Ectodermal cell (in vitro differentiated cells): ENCODE measurements around the gene IGFN1. TPM values are rescaled to one million over a fixed set of nuclear protein-coding genes. Genes with fewer than 3 reads are reported as not detected.

Experiments
- H3K27ac ChIP-seq: 2 replicates; pipeline ENCODE4 v1.7.0; 2013; ENCODE audit warnings: mild to moderate bottlenecking, low read depth, low read length; ENCODE audit not compliant: insufficient read depth, poor library complexity, severe bottlenecking
- H3K27me3 ChIP-seq: 2 replicates; pipeline ENCODE4 v1.7.0; 2013; ENCODE audit warnings: mild to moderate bottlenecking, low read length; ENCODE audit not compliant: insufficient read depth, control insufficient read depth, poor library complexity, severe bottlenecking
- H3K36me3 ChIP-seq: one replicate; pipeline ENCODE4 v1.7.0; 2013; ENCODE audit warnings: low read length; ENCODE audit not compliant: control insufficient read depth, insufficient read depth
- H3K4me1 ChIP-seq: one replicate; pipeline ENCODE4 v1.7.0; 2013; ENCODE audit warnings: low read length; ENCODE audit not compliant: control insufficient read depth, insufficient read depth
- H3K4me3 ChIP-seq: 2 replicates; pipeline ENCODE4 v1.7.0; 2013; ENCODE audit warnings: low read depth, low read length, control low read depth; ENCODE audit not compliant: insufficient read depth
- H3K9me3 ChIP-seq: 2 replicates; pipeline ENCODE4 v1.7.0; 2013; ENCODE audit warnings: mild to moderate bottlenecking, low read length, moderate library complexity; ENCODE audit not compliant: control insufficient read depth
- WGBS, 2 experiments: methylation state at CpG; one replicate each; pipeline ENCODE4 v1.1.7; 2013; ENCODE audit warnings: missing lambda C conversion rate in 2 of 2; 5-methylcytosine and 5-hydroxymethylcytosine counted together
- polyA plus RNA-seq, 4 experiments: library from polyadenylated mRNA; stranded (reverse); fragments of 50-300 nt; gene quantifications; one replicate each; pipeline ENCODE4 v1.2.3, GENCODE V29; 2013

The IGFN1 gene
- 0.70 TPM for polyA plus RNA-seq (2013, experiment 1 of 4)
- 0.46 TPM for polyA plus RNA-seq (2013, experiment 2 of 4)
- polyA plus RNA-seq (2013, experiment 3 of 4) = 0.59 TPM
- polyA plus RNA-seq (2013, experiment 4 of 4) = 0.45 TPM

GRCh38 chr1:201190624-201191051, at the start of gene IGFN1:
Gene IGFN1, plus strand, starts transcription at chr1:201190824. Its CDS starts 2,470 bp downstream, at chr1:201193294.
- H3K9me3 ChIP-seq = no peaks in the 10 kb centered on the region
- H3K36me3 ChIP-seq = no peaks in the 10 kb centered on the region
- H3K4me3 ChIP-seq = no peak within 1 kb of the TSS
- WGBS, 2 experiments = 56% methylated on average over 9 of the region's 9 CpGs
- H3K27ac ChIP-seq = no peak within 1 kb of the TSS
- H3K4me1 ChIP-seq = peaks cover 10% of the 10 kb centered on the region
- H3K27me3 ChIP-seq = no peaks in the 10 kb centered on the region

DNA sequence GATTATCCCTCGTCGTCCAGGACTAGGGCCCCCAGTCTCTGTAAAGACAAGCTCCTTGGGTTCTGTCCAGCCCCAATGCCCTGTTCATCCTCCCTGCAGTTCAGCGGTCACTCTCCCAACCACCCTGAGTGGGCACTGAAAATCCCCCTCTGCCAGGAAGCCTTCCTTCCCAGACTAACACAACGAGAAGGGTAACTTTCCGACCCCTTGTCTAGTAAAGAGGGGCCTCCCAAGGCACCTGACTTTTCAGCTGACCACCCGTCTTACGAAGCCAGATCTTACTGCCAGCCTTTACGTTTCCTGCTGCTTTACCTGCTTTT, 49.7 kb upstream of the IGFN1 start:
- Histone ChIP-seq H3K4me3 (no peak overlapping the region), H3K4me1 (no peaks in the 10 kb centered on the region), H3K9me3 (no peaks in the 10 kb centered on the region), H3K27ac (no peak overlapping the region), H3K27me3 (no peaks in the 10 kb centered on the region), H3K36me3 (peaks cover 64% of the 10 kb centered on the region)
- WGBS, 2 experiments = 93 to 96% methylated on average over 8 of the region's 8 CpGs

GRCh38 chr1:201141418-201141817, 49.2 kb upstream of the IGFN1 start:
- H3K4me1 ChIP-seq = no peaks in the 10 kb centered on the region
- H3K4me3 ChIP-seq = no peak overlapping the region
- 98 to 99% methylated on average over 5 of the region's 5 CpGs for WGBS, 2 experiments
- no peaks in the 10 kb centered on the region for H3K27me3 ChIP-seq
- H3K36me3 ChIP-seq = peaks cover 63% of the 10 kb centered on the region
- H3K9me3 ChIP-seq = no peaks in the 10 kb centered on the region
- no peak overlapping the region for H3K27ac ChIP-seq

GRCh38 chr1:201142011-201142848, 48.4 kb upstream of the IGFN1 start:
- peaks cover 66% of the 10 kb centered on the region for H3K36me3 ChIP-seq
- H3K9me3 ChIP-seq = no peaks in the 10 kb centered on the region
- 93 to 95% methylated on average over 16 of the region's 16 CpGs for WGBS, 2 experiments
- H3K27me3 ChIP-seq = no peaks in the 10 kb centered on the region
- no peak overlapping the region for H3K4me3 ChIP-seq
- no peak overlapping the region for H3K27ac ChIP-seq
- H3K4me1 ChIP-seq = no peaks in the 10 kb centered on the region

DNA sequence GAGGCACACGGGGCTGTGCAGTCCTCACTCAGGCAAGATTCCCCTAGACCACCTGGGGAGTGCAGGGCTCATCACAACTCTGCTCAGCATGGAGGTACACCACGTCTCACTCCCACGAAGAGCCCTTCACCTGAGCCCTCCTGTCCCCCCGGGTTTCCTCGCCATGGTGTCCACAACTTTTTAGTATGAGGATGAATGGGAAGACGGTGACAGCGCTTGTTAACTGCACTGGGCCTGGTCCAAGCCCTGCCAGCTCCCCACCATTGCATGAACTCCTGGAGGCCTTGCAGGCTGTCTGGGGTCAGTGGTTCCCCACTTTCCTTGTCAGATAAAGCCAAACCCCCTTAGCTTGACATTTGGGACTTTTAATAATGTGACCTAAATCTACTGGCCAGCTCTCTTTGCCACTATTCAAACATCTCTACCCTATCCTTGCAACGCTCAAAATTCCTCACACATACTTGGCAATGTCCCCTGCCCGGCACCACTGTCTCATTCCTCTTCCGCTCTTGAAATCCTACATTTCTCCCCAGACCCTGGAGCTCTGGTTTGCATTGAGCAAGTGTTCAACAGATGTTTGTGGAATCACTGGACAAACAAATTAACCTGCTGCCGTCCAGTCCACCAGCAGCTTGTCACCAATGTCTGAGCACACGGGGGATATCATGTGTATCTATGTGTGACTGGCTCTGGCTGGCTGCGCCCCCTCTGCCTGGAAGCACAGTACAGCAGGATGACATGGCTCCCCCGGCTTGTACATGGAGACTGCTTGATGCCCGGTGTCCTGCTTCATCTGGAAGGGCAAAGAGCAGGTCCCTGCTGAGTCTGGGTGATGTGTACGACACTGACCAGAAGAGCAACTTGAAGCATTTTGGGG, 47.5 kb upstream of the IGFN1 start:
- Histone ChIP-seq H3K9me3 (no peaks in the 10 kb centered on the region), H3K4me3 (no peak overlapping the region), H3K36me3 (peaks cover 74% of the 10 kb centered on the region), H3K27me3 (no peaks in the 10 kb centered on the region), H3K4me1 (no peaks in the 10 kb centered on the region), H3K27ac (no peak overlapping the region)
- 95% methylated on average over 16 of the region's 16 CpGs for WGBS, 2 experiments

DNA sequence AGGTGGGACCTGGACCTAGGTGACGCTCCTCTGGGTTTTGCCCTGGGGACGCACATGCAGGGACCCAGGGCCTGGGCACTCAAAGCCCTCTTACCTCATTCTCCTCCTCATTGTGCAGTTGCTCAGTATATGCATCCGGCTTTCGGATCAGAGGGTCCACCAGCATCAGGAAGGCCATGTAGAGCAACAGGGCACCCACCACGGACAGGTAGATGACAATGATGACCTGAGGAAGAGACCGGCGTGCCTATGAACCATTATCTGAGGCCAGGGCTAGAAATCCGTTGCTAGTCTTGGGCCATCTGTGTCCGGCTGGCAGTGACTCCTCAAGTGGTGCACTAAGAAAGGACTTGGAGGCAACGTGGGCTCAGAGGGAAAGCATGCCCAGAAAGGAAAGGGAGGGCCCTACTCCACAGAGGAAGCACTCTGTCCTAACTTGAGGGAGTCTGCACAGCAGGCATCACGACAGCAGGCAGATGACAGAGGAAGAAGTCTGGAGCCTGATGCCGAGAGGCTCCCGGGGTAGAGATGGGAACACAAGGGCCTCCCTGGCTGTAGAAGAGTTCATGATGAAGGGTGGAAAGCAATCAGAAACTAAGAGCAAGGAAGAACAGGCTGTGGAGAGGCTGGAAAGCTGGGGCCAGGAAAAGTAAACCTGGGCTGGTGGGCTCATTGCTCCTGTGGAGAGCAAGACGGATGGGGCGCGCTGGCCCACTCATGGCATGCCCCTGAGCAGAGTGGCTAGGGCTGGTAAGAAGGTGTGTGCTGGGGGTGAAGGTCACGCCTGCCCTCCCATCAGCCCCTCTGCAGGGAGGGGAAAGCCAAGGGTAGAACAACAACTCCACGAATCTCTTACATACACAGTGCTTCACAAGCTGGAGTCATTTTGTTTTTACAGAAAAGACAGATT, 46.6 kb upstream of the IGFN1 start:
- Histone ChIP-seq H3K36me3 (peaks cover 80% of the 10 kb centered on the region), H3K4me1 (no peaks in the 10 kb centered on the region), H3K9me3 (no peaks in the 10 kb centered on the region), H3K4me3 (no peak overlapping the region), H3K27me3 (no peaks in the 10 kb centered on the region), H3K27ac (no peak overlapping the region)
- 93 to 94% methylated on average over 17 to 18 of the region's 18 CpGs for WGBS, 2 experiments

DNA sequence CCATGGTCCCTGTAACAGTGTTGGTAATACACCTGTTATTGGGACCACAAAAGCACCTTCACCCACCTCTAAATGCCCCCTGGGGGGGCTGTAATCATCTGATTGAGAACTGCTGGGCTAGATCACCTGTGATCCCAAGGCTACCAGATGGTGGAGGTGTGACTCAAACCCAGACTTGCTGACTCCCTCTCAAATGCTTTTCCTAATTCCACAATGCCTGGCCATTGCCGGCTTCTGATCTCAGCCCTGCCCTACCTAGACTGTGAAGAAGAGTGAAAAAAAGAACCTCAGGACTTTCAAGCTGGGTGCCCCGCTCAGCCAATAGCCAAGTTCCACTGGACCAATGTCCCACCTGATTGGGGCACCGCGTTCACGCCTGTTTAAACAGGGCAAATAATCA, 45.9 kb upstream of the IGFN1 start:
- WGBS, 2 experiments = 73 to 77% methylated on average over 5 of the region's 5 CpGs
- Histone ChIP-seq H3K4me1 (no peaks in the 10 kb centered on the region), H3K9me3 (no peaks in the 10 kb centered on the region), H3K4me3 (no peak overlapping the region), H3K36me3 (peaks cover 82% of the 10 kb centered on the region), H3K27ac (no peak overlapping the region), H3K27me3 (no peaks in the 10 kb centered on the region)

DNA sequence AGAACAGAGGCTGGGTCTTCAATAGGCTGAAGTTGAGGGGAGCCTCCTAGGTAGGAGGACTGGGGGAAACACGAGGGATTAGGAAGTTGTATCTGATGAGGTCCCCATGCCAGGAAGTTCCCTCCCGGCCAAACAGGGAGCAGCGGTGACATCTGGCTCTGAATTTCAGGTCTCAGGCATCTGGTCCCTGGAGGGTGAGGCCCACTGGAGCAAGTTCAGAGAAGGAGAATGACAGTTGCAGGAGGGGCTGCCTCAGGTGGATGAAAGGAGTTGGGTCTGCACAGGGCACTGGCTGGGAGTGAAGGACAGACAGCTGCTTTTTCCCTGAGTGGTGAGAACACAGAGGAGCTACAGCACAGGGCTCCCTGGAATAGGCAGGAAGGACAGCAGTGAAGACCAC, 45.5 kb upstream of the IGFN1 start:
- H3K4me1 ChIP-seq = no peaks in the 10 kb centered on the region
- no peak overlapping the region for H3K4me3 ChIP-seq
- 95 to 97% methylated on average over 3 of the region's 3 CpGs for WGBS, 2 experiments
- peaks cover 82% of the 10 kb centered on the region for H3K36me3 ChIP-seq
- no peaks in the 10 kb centered on the region for H3K9me3 ChIP-seq
- H3K27me3 ChIP-seq = no peaks in the 10 kb centered on the region
- H3K27ac ChIP-seq = no peak overlapping the region

GRCh38 chr1:201145816-201146215, 44.8 kb upstream of the IGFN1 start:
- 96% methylated on average over 7 of the region's 7 CpGs for WGBS, 2 experiments

More at GRCh38 chr1:201145816-201146215, 44.8 kb upstream of the IGFN1 start:
- Histone ChIP-seq H3K27ac (no peak overlapping the region), H3K4me1 (no peaks in the 10 kb centered on the region), H3K9me3 (no peaks in the 10 kb centered on the region), H3K4me3 (no peak overlapping the region), H3K36me3 (peaks cover 75% of the 10 kb centered on the region), H3K27me3 (no peaks in the 10 kb centered on the region)
